Measurements from ENCODE around the gene ZNF652.

ZNF652 gene

DNA sequence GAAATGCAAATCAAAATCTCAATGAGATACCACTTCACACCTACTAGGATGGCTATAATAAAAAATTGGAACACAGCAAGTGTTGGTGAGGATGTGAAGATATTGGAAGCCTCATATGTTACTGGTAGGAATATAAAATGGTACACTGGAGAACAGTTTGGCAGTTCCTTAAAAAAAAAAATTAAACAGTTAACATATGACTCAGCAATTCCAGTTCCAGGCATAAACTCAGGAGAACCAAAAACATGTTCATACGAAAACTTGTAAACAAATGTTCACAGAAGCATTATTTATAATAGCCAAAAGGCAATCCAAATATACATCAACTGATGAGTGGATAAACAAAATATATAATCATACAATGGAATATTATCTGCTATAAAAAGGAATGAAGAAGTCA, 28.2 kb downstream of the ZNF652 start:
- TF ChIP-seq, protein P1, sequence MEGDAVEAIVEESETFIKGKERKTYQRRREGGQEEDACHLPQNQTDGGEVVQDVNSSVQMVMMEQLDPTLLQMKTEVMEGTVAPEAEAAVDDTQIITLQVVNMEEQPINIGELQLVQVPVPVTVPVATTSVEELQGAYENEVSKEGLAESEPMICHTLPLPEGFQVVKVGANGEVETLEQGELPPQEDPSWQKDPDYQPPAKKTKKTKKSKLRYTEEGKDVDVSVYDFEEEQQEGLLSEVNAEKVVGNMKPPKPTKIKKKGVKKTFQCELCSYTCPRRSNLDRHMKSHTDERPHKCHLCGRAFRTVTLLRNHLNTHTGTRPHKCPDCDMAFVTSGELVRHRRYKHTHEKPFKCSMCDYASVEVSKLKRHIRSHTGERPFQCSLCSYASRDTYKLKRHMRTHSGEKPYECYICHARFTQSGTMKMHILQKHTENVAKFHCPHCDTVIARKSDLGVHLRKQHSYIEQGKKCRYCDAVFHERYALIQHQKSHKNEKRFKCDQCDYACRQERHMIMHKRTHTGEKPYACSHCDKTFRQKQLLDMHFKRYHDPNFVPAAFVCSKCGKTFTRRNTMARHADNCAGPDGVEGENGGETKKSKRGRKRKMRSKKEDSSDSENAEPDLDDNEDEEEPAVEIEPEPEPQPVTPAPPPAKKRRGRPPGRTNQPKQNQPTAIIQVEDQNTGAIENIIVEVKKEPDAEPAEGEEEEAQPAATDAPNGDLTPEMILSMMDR (IDR thresholded peaks at IDR 0.05; ENCODE audit: low read length), result no peak
- no peak for TF ChIP-seq EZH2 (IDR thresholded peaks at IDR 0.05; ENCODE audit: borderline replicate concordance, low read length)
- Histone ChIP-seq H3K27ac (ENCODE audit: low read depth, low read length, poor library complexity, severe bottlenecking) (no peak overlapping the region), H3F3A (ENCODE audit: insufficient read depth, low read length) (no peaks in the 10 kb centered on the region), H2AFZ (ENCODE audit: low read length) (no peak overlapping the region), H3K9me2 (ENCODE audit: low read depth, low read length) (no peaks in the 10 kb centered on the region), H4K20me1 (ENCODE audit: insufficient read depth, low read length) (no peaks in the 10 kb centered on the region), H3K36me3 (ENCODE audit: insufficient read depth, low read length) (0 out of 2 replicates have a peak, but pooled peaks cover 2% of the 10 kb centered on the region), H3K9me3 (ENCODE audit: low read length) (no peaks in the 10 kb centered on the region), H3K27me3 (ENCODE audit: insufficient read depth, low read length) (no peaks in the 10 kb centered on the region), H3K4me2 (ENCODE audit: low read length) (no peak overlapping the region), H3K4me1 (ENCODE audit: insufficient read depth, low read length, severe bottlenecking) (peaks cover 13% of the 10 kb centered on the region), H3K9ac (ENCODE audit: low read length) (no peak overlapping the region), H3K79me2 (ENCODE audit: insufficient read depth, low read length) (peaks cover 74% of the 10 kb centered on the region), H3K4me3 (ENCODE audit: low read depth, low read length, poor library complexity, severe bottlenecking) (no peak overlapping the region)

DNA sequence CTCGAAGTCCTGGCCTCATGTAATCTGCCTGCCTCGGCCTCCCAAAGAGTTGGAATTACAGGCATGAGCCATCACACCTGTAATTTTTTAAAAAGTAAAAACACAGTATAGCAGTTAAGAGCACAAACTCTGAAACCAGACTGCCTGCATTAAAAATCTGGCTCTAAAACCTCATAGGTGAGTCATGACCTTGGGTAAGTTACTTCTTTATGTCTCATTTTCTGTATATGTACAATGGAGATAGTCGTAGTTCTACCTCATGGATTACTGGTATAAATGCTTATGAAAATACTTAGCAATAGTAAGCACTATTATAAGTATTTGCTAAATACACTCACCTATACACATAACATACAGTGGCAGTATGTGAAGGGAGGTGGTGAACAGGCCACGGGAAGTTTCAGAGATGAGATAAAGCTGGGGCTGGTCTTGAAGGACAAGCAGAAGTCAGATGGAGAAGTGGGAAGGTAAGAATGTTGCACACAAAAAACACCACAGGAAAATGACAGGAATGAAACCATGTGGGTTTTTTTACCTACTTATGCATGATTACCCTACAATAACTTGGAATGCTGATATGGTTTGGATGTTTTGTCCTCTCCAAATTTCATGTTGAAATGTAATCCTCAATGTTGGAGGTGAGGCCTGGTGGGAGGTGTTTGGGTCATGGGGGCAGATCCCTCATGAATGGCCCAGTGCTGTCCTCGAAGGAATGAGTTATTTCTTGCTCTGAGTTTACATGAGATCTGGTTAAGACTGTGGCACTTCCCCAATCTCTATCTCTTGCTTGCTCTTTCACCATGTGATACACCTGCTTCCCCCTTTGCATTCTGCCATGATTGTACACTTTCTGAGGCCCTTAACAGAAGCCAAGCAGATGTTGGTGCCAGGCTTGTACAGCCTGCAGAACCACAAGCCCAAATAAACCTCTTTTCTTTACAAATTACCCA, 33.9 kb downstream of the ZNF652 start:
- Histone ChIP-seq H3K9me2 (ENCODE audit: low read depth, low read length) (no peaks in the 10 kb centered on the region), H2AFZ (ENCODE audit: low read length) (no peak overlapping the region), H3K9me3 (ENCODE audit: low read length) (no peaks in the 10 kb centered on the region), H4K20me1 (ENCODE audit: insufficient read depth, low read length) (no peaks in the 10 kb centered on the region), H3K27me3 (ENCODE audit: insufficient read depth, low read length) (no peaks in the 10 kb centered on the region), H3K36me3 (ENCODE audit: insufficient read depth, low read length) (0 out of 2 replicates have a peak, but pooled peaks cover 4% of the 10 kb centered on the region), H3K4me2 (ENCODE audit: low read length) (no peak overlapping the region), H3K4me3 (ENCODE audit: low read depth, low read length, poor library complexity, severe bottlenecking) (no peak overlapping the region), H3K4me1 (ENCODE audit: insufficient read depth, low read length, severe bottlenecking) (peaks cover 10% of the 10 kb centered on the region), H3K79me2 (ENCODE audit: insufficient read depth, low read length) (peaks cover 34% of the 10 kb centered on the region), H3F3A (ENCODE audit: insufficient read depth, low read length) (no peaks in the 10 kb centered on the region), H3K27ac (ENCODE audit: low read depth, low read length, poor library complexity, severe bottlenecking) (peak overlapping the region; percentile 33), H3K9ac (ENCODE audit: low read length) (no peak overlapping the region)
- TF ChIP-seq EZH2 (IDR thresholded peaks at IDR 0.05; ENCODE audit: borderline replicate concordance, low read length), result no peak
- TF ChIP-seq, protein P1 (IDR thresholded peaks at IDR 0.05; ENCODE audit: low read length), result no peak

DNA sequence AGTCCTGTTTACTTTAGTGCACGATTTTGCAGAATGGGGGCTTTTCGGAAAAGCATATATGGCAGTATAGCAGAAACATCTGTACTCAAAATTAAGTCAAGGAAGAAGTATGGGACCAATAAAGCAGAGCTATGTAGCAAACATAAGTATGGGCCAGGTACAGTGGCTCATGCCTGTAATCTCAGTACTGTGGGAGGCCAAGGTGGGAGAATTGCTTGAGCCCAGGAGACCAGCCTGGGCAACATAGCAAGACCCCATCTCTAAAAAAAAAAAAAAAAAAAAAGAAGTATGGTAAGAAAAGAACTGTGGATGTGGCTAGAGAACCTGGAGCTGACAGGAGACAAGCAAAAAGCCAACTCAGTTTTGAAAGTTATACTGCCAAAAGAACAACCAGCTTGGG, 36.1 kb downstream of the ZNF652 start:
- Histone ChIP-seq H3K4me2 (ENCODE audit: low read length) (no peak overlapping the region), H3K27ac (ENCODE audit: low read depth, low read length, poor library complexity, severe bottlenecking) (no peak overlapping the region), H2AFZ (ENCODE audit: low read length) (no peak overlapping the region), H3K79me2 (ENCODE audit: insufficient read depth, low read length) (peaks cover 17% of the 10 kb centered on the region), H3K4me1 (ENCODE audit: insufficient read depth, low read length, severe bottlenecking) (peaks cover 10% of the 10 kb centered on the region), H3K9me3 (ENCODE audit: low read length) (no peaks in the 10 kb centered on the region), H3K9ac (ENCODE audit: low read length) (no peak overlapping the region), H3F3A (ENCODE audit: insufficient read depth, low read length) (no peaks in the 10 kb centered on the region), H4K20me1 (ENCODE audit: insufficient read depth, low read length) (no peaks in the 10 kb centered on the region), H3K36me3 (ENCODE audit: insufficient read depth, low read length) (0 out of 2 replicates have a peak, but pooled peaks cover 4% of the 10 kb centered on the region), H3K9me2 (ENCODE audit: low read depth, low read length) (no peaks in the 10 kb centered on the region), H3K4me3 (ENCODE audit: low read depth, low read length, poor library complexity, severe bottlenecking) (no peak overlapping the region), H3K27me3 (ENCODE audit: insufficient read depth, low read length) (no peaks in the 10 kb centered on the region)
- TF ChIP-seq, protein P1 (IDR thresholded peaks at IDR 0.05; ENCODE audit: low read length), result no peak
- TF ChIP-seq EZH2 (IDR thresholded peaks at IDR 0.05; ENCODE audit: borderline replicate concordance, low read length), result no peak

All from OCI-LY1 (cell line).